Stimulated activated CD4-positive, alpha-beta T cell treated with anti-CD3 and anti-CD28 coated beads, TNF-alpha, amount 100 ng/mL, for 1 hour (primary cell): ENCODE data around the gene GRAMD2B.
A peak's percentile ranks its signal among the peaks of the same experiment; 100 is the strongest.
"Not testable (repeated sequence)": the region's sequence is repeated elsewhere in the genome, so short reads cannot be mapped to it uniquely, and the experiment has no call there.

ENCODE experiments used
- DNase-seq, 3 donors: peaks; one replicate each; pipeline ENCODE4 v3.0.0-alpha.2; 2020; ENCODE audit warnings: low read depth in 3 of 3, low spot score in 1 of 3

GRAMD2B gene

DNA sequence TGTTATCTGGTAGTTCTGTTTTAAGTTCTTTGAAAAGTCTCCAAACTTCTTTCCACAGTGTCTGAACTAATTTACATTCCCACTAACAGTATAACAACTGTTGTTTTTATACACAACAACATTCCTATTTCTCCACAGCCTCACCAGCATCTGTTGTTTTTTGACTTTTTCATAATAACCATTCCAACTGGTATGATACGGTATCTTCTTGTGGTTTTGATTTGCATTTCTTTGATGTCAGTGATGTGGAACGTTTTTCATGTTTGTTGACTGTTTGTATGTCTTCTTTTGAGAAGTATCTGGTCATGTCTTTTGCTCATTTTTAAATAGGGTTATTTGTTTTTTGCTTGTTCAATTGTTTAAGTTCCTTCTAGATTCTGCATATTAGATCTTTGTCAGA, 12.6 kb upstream of the GRAMD2B start:
- DNase-seq, result no peak

DNA sequence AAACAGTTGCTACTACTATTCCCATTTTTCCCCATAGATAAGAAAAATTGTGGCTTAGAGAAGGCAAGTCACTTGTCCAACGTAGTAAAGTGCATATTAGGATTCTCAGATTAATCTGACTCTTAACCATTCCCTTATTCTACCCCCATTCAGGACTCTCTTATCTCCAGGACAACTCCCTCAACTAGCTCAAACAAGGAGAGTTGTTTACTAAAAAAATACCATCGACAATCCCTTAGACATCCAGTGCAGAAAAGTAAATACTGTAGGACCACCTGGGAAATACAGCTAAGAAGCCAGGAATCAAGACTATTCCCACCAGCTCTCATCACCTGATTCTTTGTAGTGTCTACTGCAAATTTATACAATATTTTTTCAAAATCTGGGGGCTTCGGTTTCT, 9.4 kb upstream of the GRAMD2B start:
- no peak for DNase-seq

DNA sequence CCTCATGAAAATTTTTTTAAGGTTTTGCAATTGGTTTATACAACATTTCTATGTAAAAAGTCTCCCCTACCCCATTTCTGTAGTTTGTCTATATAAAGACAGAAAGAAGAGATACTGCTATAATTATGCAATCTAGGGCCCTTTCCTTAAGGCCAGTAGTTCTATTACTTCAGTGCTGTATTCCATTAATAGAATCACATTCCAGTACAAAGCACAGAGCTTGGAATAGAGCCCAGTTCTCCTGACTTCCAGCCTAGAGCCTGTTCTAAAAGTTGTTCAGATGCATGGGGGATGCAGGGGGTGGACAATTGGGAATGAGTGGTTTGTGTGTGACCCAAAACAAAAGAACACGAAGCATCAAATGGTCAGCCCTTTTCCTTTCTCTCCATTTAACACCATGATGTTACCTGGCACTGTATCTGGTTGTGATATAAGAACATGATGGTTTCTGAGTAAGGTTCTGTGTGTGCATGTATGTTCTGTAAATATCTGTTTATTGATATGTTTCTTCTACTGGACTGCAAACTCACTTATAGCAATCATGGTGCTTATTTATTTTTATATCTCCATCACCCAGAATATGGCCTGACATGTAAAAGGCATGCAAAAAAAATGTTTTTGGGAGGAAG, 8.2 kb upstream of the GRAMD2B start:
- no peak for DNase-seq

DNA sequence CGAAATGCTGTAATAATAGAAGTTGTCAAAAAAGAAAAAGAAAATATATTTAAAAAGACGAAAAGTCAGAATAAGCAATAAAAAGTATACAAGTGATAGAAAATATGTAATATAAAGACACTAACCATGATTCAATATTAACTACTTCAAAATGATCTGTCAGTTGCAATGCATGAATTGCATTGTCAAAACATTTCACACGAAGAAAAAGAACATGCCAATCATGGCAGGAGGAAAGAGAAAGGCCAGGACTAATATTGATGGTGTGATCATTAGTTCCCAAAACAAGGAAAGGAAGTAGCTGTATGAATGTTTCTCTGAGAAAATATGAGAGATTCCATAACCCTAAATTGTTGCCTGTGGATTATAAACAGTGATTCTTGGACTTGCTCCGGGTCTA, 7.4 kb upstream of the GRAMD2B start:
- no peak for DNase-seq

- no peak for DNase-seq
These were observed 6.8 kb upstream of the GRAMD2B start for GRCh38 chr5:126416266-126416925.

DNA sequence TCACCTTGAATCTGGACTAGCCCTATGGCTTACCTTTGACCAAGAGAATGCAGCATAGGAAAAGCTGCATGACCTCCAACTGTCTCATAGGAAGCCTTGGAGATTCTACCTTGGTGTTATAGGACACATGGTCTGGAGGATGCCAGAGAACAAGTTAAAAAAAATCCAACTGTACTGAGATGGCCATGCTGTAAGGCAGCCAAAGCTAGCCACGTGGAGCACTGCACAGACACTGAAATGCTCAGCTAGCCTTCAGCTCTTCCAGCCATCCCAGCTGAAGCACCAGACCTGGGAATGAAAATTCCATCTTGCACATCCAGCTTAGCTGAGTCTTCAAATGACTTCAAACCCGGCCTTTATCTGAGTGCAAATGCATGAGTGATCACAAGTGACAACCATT, 6.0 kb upstream of the GRAMD2B start:
- no peak for DNase-seq

DNA sequence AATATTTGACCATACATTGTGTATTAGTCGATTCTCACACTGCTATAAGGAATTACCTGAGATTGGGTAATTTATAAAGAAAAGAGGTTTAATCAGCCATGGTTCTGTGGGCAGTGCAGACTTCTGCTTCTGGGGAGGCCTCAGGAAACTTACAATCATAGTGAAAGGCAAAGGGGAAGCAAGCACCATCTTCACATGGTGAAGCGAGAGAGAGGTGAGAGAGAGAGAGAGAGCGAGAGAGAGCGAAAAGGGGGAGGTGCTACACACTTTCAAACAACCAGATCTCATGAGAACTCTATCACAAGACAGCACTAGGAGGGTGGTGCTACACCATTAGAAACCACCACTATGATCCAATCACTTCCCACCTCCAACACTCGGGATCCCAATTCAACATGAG, 4.1 kb upstream of the GRAMD2B start:
- DNase-seq, result no peak

DNA sequence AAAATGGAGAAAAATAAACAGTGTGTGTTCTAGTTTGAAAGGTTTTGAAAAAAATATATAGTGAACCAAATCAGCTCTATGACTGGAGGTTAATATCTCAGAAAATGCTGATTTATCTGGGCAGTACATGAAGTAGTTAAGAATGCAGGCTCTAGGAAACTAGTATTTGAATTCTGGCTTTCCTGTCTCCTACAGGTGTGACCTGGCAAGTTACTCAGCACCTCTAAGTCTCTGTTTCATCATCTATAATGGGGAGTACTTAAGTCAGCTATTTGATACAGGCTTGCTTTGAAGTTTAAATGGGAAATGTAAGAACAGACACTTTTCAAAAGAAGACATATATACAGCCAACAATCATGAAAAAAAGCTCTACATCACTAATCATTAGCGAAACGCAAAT, 5.2 kb downstream of the GRAMD2B start:
- no peak for DNase-seq

DNA sequence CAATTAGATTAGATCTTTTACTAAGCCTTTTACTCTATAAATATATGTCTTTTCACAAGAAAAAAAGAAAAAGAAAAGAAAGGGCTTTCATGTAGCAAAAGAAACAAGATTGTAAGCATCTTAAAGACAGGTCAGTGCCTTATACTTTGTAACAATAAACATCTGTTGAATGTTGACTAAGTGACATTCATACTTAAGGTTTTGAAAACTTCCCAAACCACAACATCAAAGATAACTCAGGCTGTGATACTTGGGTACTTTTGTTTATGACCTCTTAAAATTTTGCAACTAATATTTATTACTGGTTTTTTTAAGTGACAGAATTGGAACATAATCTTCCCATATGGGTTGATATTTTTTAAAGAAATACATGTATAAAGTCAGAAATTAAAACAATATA, 7.4 kb downstream of the GRAMD2B start:
- DNase-seq, result no peak

DNA sequence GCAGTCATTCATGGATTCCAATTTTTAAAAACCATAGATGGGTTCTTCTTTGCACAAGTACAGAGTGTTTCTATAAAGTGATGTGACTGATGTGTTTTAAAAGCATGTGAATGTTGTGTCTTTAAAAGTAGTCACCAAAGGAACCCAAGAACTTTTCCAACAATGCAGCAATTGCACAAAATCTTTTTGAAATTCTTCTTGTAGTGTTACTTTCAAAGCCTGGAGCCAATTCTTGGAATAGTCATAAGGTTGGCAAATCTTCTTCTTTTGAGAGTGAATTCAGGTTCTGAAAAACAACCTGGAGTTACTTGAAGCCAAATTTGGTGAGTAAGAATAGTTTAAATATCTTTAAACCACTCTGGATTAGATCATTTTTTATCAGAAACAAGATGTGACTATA, 10.5 kb downstream of the GRAMD2B start:
- no peak for DNase-seq

GRCh38 chr5:126435261-126435660, 12.1 kb downstream of the GRAMD2B start:
- DNase-seq, result no peak

- DNase-seq, result no peak
These were observed 12.5 kb downstream of the GRAMD2B start for GRCh38 chr5:126435714-126436113.

DNA sequence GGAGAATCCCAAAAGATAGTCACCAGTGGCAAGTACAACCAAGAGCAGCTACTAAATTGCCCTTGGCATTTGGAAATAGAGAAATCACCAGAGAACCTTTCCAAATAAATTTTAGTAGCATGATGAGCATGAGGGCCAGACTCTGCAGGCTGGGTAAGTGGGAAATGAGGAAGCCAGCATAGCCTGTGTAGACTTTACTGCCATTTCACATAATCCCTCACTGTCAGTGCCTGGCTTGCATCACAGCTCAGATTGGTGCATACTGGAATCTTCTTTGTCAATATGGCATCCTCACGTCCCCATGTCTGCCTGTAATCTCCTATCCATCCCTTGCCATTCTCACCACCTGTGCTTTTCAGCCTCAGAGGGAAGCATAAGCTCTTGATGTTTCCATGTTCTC, 14.5 kb downstream of the GRAMD2B start:
- no peak for DNase-seq

GRCh38 chr5:126438267-126438666, 15.1 kb downstream of the GRAMD2B start:
- DNase-seq, result no peak

GRCh38 chr5:126438868-126439267, 15.7 kb downstream of the GRAMD2B start:
- DNase-seq, result no peak

DNA sequence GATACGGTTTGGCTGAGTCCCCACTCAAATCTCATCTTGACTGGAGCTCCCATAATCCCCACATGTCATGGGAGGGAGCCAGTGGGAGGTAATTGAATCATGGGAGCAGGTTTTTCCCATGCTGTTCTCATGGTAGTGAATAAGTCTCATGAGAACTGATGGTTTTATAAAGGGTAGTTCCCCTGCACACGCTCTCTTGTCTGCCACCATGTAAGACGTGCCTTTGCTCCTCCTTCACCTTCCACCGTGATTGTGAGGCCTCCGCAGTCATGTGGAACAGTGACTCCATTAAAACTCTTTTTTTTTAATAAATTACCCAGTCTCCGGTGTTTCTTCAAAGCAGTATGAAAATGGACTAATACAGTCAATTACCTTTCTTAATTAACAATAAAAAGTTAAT, 16.5 kb downstream of the GRAMD2B start:
- not testable (repeated sequence) for DNase-seq

- no peak for DNase-seq
These were observed 18.0 kb downstream of the GRAMD2B start for GRCh38 chr5:126441230-126441629.

DNA sequence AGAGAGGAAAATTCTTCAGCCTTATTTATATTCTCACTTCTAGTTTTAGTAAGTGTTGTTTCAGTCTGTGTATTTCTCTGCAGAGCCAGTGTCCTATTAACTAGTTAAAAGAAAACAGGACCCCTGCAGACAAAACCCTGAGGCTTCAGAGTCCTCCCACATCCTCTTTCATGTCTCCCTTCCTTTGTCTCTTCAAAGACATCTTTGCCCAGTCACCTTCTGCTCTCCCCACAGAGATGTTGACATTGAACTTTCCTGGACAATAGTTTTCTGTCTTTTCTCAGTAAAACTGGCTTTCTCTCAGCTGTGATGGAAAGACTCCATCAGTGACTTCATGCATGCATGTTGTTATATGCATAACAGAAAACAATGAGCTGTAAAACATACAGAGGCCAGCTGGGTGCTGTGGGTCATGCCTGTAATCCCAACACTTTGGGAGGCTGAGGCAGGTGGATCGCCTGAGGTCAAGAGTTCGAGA, 20.2 kb downstream of the GRAMD2B start:
- DNase-seq, result no peak

DNA sequence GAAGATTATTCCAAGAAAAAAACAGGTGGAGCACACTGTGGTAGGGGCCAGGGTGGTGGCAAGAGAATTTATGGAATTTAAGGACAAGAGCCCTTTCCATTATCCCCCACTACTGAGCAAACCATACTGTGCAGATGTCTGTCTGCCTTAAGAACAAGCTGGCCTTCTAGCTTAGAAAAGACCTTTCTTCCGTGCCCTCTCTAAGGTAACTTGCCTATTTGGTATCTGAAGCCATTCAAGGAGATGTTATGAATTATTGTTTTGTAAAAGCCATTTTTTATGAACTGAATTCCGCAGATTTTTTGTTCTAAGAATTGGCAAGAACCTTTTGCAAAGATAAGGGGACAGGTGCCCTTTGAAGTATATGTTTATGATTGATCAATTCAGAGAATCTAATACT, 20.9 kb downstream of the GRAMD2B start:
- DNase-seq, result no peak

GRCh38 chr5:126445502-126446174, 22.4 kb downstream of the GRAMD2B start:
- DNase-seq, result no peak

GRCh38 chr5:126446498-126447224, 23.5 kb downstream of the GRAMD2B start:
- peak in 1 of 3 donors; percentile 18 for DNase-seq

DNA sequence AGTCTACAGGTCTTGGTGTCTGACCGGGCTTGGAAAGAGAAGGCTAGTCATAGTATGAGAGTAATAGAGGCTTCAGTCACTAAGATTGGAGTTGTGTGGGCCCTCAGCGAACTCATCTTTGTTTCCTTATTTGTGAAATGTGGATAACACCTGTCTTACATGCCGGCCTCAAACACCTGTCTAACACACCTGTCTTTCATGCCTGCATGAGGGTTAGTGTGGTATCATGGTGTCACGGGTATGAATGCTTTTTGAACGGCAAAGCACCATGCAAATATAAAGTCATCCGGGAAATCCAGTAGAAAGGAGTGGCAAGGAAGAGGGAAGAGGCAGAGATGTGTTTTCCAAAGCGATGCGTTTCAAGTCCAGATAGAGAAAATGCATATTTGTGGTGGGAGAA, 25.5 kb downstream of the GRAMD2B start:
- no peak for DNase-seq
